Measurements from ENCODE around the gene BOD1L1.

Gene BOD1L1

DNA sequence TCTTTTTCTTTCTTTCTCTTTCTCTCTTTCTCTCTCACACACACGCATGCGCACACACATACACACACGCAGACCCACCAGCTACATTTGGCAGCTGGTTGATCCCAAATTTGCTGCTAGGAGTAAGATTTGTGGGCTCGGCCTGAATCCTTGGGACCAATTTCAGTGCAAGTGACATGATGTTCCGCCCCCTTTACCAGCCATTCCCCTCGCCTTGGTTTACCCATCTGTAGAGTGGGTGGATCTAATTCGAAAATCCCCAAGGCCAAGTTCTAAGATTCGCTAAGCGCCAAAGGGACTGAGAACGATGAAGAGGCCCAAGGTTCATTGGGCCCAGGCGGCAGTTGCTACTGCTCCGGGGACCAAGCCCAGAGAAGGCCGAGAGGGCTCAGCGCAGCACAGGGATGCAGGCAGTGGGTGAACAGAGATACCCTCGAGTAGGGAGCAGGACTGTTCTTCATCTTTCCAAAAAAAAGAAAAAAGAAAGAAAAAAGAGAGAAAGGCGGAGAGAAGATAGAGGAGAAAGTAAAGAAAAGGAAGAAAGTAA is 89.0 kb downstream of the BOD1L1 start:
- DNase-seq = no peak

DNA sequence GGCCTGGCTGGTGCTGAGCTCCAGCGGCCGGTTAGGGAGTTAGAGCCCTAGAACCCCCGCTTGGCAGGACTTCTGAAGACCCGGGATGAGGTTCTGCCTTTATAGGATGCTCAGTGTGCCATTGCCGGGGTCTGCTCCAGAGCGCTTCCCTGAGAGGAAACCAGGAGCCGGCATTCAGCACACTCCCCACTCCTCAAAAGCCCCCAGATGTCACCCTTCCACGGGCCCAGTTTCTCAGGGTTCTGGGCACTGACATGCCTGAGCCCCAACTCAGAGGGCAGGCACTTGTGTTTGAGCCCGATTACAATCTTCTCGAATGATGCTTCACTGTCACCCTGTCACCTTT is 89.7 kb downstream of the BOD1L1 start:
- no peak for DNase-seq

DNA sequence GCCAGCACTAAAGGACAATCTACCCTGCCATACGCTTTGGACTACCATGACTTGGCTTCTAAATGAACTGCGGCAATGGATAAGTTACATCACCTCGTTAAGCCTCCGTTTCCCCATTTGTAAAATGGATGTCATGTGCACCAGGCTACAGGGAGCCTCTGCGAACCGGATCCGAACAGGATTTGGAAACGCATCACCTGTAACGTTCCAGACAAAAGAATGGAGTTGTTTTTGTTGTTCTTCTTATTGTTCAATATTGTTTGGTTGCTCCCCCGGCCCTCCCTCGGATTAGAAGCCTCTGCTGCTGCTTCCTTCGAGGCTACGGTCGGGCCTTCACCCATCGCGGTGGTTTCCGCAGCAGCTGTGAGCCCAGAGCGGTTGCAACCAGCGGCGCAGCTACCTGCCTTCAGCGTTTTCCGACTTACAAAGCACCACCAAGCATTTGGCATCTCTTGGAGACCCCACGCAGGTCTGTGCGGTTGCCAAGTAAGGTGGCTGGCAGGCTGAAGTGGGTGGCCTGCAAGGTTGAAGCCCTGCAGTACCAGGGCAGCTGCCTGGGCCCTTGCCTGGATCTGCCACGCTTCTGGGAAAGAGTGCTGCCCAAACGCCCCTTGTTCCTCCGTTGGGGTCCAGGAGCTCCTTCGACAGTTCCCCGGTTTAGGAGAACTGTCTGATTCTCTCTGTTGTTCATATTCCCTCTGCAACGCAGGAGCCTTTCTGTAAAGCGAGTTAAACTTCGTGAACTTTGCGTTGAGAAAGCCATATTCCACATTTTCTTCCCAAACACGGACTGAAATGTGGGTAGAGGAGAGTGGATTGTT is 90.3 kb downstream of the BOD1L1 start:
- DNase-seq = peak in 1 of 5 experiments; percentile 75

DNA sequence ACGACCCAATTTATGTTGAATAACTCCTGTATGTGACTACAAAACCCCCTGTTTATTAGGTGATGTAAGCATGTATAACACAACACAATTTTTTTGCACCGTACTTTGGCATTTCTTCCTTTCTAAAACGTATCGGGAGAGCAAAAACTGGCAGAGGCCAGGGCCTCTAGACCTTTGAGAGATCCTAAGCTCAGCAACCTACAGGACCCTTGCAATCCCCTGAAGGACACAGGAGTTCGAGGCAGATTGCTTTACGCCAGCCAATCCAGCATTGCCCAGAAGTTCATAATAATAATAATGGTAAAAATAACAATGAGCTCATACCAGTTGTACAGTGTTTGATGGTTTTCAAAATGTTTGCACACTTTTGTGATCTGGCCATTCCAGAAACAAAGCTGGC is 90.9 kb downstream of the BOD1L1 start:
- no peak for DNase-seq

DNA sequence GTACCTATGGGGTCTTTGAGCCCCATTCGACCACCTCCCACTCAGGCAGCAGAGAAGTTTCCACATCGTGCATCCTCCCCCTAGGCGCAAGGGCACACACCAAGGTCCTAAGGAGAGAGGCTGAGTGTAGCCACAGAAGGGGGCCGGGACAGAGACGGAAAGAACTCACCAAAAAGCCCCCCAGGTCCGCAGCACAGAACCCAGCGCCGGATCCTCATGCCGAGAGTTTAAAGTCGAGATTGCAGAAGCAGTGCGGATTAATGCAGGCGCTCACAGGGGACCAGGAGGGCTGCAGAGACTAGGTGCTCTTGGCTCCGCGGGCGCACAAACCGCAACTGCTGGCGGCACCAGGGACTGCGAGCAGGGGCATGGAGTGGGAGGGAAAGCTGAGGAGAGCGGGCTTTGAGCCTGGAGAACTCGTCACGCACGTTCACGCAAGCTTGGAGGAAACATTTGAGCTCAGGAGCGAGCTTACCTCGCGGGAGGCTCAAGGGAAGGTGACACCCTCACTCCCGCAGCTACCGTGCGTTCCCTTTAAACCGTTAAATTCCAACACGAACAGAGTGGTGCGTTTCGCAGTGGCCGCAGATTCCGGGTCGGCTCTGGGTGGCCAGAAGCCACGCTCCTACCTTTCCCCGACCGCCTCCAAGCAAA is 91.7 kb downstream of the BOD1L1 start:
- no peak for DNase-seq

DNA sequence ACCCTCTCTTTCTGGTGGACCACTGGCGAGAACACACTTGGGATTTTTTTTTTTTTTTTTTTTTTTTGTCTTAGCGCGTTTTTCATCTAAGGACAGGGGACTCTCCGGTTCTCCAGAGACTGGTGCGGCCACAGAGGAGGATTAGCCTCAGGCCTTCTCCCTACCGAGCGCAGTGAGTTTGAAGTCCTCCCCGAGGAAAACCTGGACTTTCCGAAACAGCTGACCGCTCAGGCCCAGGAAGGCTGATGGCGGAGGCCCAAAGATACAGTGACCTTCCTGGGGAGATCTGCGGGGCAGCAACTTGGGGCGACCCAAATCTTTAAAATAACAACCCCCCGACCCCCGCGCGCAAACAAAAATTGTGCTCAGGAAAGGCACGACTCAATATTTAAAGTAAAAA is 92.4 kb downstream of the BOD1L1 start:
- no peak for DNase-seq

DNA sequence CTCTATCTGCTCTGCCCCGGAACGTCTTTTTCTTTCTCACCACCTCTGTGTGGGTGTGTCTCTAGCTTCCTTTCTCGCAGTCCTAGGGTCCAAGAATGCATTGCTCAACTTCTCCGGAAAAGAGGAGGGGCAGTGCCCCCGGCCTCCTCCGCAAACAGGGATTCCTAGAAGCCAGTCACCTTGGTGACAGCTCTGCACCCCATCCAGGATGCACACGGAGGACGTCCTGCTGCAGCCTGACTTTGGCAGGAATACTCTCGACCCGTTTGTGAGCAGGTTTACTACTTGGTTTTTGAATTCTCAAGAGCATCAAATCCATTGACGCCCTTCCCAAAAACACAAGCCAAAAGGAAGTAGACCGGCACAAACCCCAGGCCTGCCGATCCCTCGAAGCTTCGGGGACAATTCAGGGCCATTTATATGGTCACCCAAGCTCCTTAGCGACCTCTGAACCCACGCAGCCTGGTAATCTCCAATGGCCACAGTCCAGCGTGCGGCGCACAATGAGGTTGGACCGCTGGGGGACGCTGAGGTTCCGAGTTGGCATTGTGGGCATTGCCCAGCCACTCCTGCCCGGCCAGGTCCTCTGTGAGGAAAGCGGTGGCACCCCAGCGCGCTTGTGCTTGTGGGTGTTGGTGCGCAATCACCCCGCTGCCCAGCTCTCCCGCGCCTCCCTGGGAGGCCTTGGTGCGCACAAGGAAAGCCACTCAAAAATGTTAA is 93.0 kb downstream of the BOD1L1 start:
- no peak for DNase-seq

DNA sequence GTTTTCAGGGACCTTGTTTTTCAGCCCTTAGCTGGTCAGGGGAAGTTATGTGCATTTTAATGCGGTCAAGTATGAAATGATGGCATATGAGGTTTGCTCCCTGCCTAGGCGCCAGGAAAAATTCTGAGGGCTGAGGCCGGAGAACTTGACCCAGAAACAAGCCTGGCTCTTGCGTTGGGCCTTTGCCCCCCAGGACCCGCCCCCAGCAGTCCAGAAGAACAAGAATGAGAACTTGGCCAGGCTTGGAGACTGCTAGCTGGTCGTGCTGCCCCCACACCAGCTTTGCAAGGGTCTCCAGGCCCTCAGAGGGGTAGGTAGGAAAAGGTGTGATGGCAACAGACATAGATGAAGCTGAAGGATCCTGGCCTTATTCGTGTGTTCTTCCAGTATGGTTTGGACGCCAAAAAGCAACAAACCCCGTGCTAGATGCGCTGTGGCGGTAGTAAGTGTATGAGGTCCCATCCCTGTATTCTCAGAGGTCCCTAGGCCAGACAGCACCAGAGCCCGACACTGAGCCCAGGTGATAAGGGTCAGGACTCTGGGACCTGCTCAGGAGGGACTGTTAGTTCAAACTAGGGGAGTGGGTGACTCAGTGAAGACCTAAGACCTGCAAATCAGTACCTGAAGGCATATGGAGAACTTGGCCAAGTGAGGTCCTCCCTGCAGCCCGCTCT is 93.7 kb downstream of the BOD1L1 start:
- no peak for DNase-seq

DNA sequence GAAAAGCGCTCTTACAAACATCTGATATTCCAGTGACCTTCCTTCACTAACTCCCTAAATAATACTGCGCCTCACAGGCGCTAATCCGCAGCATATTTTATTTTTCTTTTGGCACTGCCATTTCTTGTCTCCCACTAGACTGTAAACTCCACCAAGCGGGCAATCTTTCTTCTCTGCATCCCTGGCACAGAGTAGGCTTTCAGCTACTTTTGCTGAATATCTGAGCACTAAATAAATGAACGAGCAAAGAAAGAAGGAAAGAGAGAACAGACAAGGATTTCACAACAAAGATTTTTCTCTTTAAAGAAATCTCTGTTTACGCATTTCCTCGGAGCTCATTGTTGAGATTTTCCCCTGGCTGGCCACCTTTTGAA is 95.9 kb downstream of the BOD1L1 start:
- DNase-seq = no peak

DNA sequence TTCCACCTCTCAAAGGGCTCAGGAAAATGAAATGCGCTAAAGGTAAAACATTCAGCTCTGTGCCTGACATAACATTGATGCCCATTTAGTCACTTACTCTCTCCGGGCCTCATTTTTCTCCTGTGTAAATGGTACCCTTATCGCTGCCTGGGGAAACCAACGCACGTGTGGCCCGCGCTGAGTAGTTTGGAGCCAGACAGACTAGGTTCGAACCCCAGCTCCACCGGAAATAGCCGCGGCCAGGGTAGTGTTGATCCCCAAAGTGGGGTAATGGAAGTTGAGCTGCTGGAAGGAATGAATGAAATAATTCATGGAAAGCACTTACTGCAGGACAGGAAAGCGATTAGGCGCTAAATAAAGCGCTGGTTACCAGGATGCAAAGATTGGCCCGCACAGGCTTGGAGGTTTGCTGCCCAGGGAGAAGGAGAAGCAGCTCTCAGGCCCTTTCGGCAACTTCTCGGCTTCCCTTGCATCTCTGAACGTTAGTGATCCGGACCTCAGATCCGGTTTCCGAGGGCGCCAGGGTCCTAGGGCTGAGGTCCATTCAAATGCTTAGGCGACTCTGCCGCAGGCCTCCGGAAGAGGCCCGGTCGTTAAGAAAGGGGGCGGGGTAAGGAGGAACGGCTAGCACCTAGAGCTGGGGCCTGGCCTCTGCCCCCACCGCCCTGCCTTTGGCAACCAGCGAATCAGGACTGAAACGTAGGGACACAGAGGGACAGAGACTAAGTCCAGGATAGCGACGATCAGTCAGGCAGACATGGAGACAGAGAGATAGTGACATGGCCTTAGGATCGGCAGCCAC is 96.5 kb downstream of the BOD1L1 start:
- no peak for DNase-seq

DNA sequence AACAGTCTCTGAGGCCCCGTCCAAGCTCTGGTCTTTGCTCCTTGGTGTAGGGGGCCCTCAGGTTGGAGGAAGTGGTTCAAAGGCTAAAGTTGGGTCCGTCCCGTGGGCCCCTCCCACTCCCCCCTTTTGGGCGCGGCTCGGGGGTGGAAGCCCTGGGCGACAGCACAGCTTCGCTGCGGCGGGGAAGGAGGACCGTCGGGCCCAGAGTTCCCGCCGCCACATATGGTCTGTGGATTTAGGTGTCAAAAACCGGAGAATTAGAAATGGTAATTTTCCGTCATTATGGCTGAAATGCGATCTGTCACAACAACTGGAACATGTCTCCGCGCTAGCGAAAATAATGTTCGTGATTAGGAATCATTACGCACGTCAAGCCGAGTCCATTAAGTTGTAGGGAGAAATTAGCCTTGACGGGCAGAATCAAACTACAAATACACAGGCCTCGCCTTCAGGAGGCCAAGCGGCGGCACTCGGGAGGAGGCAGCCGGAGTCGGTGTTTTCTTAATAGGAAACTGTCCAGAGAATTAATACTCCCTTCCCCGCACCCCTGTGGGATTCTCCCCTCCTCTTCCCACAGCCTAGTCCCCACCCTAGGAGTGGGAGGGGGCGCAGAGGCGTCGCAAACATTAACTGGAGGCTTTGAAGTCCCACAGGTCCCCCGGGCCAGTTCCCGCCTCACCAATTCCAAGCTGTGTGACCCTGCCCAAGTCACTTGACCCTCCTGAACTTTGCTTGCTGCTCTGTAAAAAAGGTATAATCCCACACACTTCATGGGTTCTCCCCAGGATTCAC is 98.2 kb downstream of the BOD1L1 start:
- no peak for DNase-seq

DNA sequence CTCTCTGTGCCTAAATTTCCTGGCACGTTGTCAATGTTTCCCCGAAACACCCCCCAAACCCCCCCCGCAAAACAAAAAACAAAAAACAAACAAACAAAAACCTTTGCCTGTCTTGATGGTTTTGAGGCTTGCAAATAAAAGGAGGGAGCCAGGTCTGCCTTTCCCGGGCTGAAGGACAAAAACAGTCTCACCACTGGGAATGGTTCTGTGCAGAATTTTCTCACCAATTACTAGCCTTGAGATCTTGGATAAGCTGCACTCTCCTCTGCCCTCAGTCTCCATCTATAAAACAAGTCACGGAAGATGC is 98.8 kb downstream of the BOD1L1 start:
- DNase-seq = no peak

DNA sequence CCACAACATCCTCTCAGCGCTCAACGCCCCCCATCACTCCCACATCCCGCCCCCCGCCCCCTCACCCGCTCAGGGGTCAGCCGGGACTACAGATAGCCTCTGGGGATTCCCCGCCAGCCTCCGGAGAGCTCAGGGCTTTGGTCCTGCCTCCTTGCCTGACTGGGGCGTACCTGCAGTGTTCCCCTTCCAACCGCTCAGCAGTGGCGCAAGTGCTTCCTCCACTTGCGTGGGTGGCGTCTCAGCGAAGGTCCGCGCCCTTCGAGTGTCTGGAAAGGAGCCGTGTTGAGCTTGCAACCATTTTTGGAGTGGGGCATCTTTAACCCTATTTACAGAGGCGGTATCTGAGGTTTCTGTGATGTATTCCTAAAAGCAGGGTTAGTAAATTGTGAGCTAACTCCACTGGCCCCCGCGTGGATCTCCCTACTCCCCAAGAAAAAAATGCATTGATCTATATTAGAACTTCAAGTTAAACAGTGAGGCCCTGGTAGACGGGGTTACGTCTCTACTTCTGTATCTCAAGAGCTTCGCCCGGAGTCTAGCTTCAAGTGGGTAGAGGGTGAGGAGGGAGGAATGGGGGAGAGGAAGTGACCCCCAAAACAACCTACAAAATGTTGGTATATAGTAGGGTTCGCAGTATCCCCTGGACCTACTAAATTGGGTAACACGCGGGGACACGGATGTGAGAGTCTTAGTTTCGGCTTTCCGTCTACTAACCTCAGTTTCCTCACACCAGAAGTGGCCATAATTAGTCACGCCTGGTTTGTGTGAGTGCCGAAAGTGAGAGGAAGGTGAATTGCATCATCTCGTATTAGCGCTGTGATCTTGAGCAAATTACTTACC is 99.3 kb downstream of the BOD1L1 start:
- DNase-seq = peak in 1 of 5 experiments; percentile 58

DNA sequence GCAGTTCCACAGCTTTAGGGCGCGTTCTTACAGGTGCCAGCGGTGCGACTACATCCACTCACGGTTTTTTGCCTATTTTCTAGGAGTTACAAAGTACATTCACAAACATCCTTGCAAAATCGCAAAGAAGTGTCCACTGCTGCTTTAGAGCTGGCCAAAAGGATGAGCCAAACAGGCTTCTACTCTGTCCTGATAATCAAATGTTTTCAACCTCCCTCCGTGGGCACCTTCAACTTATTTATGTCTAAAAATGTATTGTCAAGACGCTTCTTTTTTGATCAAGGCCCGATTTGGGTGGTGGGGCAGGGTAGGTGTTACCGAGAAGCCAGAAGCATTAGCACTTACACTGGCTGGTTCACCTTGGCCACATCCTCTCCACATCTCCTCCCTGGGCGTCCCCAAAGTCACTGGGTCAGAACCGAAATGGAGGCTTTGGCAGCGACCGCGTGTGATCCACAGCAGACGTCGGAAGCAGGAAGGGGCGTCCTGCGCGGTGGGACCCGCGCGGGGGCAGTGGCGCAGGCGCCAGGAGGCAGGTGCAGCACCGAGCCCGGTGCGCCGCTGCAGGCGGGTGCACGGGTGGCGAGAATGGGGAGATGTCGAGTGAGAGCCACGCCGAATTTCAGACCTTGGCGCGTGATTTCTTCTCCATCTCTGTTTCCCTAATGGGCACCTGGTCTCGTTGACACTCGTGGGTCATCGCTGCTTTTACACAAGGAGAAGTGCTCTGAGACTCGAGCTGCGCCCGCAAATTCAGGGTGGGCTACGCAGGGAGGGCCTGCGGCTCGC is 100.1 kb downstream of the BOD1L1 start:
- no peak for DNase-seq

DNA sequence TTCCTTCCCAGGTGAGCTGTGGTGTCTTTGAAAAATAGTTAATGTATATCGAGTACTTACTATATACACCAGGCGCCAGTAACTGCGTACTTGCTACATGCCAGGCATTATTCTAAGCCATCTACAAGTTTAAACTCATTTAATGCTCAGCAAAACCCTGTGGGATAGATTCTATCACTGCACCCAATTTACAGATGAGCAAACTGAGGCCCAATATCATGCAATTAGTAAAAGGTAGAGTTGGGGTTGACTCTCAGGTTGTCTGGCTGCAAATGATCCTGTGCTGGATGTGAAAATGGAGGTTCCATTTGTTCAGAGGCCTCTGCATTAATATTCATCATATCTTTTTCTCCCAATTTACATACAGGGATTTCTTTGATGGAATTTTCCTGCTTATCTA is 100.9 kb downstream of the BOD1L1 start:
- DNase-seq = no peak

DNA sequence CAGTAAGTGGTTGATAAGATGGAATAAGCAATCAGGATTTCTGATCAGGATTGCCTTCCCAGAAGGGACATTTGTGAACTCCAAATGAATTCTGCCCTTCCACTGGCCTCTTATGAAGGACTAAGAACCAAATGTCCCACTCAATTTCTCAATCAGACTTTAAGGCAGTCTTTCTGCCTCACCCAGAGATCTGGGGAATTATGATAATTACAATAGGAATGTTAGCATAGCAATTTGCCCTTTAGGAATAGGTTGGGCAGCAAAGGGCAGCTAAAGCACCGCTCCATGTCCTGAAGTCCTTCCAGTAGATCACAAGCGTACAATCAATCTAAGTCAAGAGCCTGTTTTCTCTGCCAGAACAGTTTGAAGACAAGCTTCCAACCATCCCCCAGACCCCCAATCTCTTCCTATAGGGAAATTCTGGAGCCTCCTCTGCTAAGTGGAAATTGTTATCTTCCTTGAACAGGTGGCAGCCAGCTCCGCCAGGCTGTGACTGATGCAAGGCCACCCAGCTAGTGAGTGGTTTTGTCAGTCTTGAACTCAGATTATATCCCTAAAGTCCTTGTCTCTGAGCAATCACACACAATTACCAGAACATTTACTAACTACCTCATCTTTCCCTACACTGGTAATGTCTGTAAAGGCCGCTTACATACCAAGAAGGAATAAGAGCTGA is 101.8 kb downstream of the BOD1L1 start:
- no peak for DNase-seq

DNA sequence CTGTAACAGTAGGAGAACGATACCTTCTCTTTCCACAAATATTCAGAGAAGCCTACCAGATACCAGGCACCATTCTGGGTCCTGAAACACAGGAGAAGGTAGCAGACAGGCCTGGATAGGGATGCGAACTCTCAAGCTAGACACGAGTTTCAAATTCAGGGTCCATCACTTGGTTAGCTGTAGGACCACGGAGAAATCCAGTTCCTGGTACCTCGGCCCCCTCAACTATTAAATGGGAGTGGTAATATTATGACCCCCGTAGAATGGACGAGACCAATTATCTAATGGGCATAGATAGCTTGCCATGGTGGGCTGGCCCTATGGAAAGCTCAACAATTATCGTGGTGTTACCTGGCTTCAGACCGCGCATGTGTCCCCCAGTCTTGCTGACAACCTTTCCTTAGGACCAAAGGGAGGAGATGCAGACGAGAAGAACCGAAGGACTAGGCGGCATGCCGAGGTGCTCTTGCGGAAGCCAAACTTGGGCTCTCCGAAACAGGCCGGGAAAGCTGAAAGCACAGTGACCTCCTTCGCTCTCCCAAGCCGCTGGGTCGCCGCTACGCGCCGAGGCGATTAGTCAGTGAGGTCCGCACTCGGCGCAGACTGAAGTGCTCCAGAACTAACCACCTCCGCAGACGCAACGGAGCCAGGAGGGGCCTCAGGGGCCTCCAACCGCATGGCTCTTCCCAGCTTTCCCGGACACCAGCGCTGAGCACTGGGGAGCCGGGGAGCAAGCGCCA is 102.9 kb downstream of the BOD1L1 start:
- no peak for DNase-seq
